Common myeloid progenitor, CD34-positive (primary cell): ENCODE data around the gene PCSK9.

ENCODE experiments used
- CTCF ChIA-PET: fragments of 350-600 bp; sonication (Branson Sonifier 250); formaldehyde crosslinking; loops from one replicate; lab custom pipeline; 2021; ENCODE audit warnings: antibody characterized with exemption; lab: Charles Lee
- POLR2A ChIA-PET: fragments of 350-600 bp; sonication (Branson Sonifier 250); formaldehyde crosslinking; loops from one replicate; lab custom pipeline; 2021; ENCODE audit warnings: antibody characterized with exemption; lab: Charles Lee
- DNase-seq, 3 donors: peaks; one replicate each; pipeline versions ENCODE4 v3.0.0 to v3.0.0-alpha.2; 2013
- H3K27ac ChIP-seq, 2 experiments: 1 replicate in 1 of 2; 2 replicates in 1 of 2; pipeline ENCODE4 v1.7.0; 2013; ENCODE audit warnings: inconsistent platforms in 2 of 2, low read length in 2 of 2, mild to moderate bottlenecking in 2 of 2, low read depth in 1 of 2, moderate library complexity in 1 of 2; ENCODE audit not compliant: severe bottlenecking in 2 of 2, insufficient read depth in 1 of 2, poor library complexity in 1 of 2
- H3K27me3 ChIP-seq, 5 experiments: replicated peaks in 2 of 5; 1 replicate in 3 of 5; 2 replicates in 2 of 5; pipeline versions ENCODE4 v1.6.1 to v1.7.0; 2013; ENCODE audit warnings: low read length in 4 of 5, mild to moderate bottlenecking in 2 of 5, moderate library complexity in 2 of 5, inconsistent platforms in 1 of 5; ENCODE audit not compliant: insufficient read depth in 5 of 5, control insufficient read depth in 4 of 5
- H3K36me3 ChIP-seq, 4 experiments: 1 replicate in 2 of 4; 2 replicates in 2 of 4; pipeline versions ENCODE4 v1.6.1 to v1.7.0; 2013; ENCODE audit warnings: low read length in 3 of 4, control low read depth in 1 of 4, mild to moderate bottlenecking in 1 of 4; ENCODE audit not compliant: control insufficient read depth in 4 of 4, insufficient read depth in 4 of 4
- H3K4me1 ChIP-seq, 4 experiments: 1 replicate in 3 of 4; 2 replicates in 1 of 4; pipeline versions ENCODE4 v1.6.1 to v1.7.1; 2013; ENCODE audit warnings: low read length in 3 of 4, mild to moderate bottlenecking in 3 of 4, control low read depth in 1 of 4, inconsistent platforms in 1 of 4, moderate library complexity in 1 of 4; ENCODE audit not compliant: control insufficient read depth in 4 of 4, insufficient read depth in 4 of 4; ENCODE audit errors: control extremely low read depth in 1 of 4
- H3K4me3 ChIP-seq, 7 experiments: 1 replicate in 4 of 7; 2 replicates in 3 of 7; pipeline versions ENCODE4 v1.5.1 to v1.7.0; 2013; ENCODE audit warnings: mild to moderate bottlenecking in 7 of 7, low read length in 6 of 7, moderate library complexity in 6 of 7, inconsistent platforms in 2 of 7, low read depth in 2 of 7, control low read depth in 1 of 7; ENCODE audit not compliant: insufficient read depth in 4 of 7, control insufficient read depth in 1 of 7; ENCODE audit errors: extremely low read depth in 1 of 7
- H3K9me3 ChIP-seq, 5 experiments: 1 replicate in 4 of 5; 2 replicates in 1 of 5; pipeline versions ENCODE4 v1.6.1 to v1.7.1; 2013; ENCODE audit warnings: low read length in 4 of 5, mild to moderate bottlenecking in 2 of 5, inconsistent platforms in 1 of 5, low read depth in 1 of 5, moderate library complexity in 1 of 5; ENCODE audit not compliant: control insufficient read depth in 4 of 5, insufficient read depth in 2 of 5; ENCODE audit errors: control extremely low read depth in 1 of 5
- WGBS: methylation state at CpG from one replicate; pipeline ENCODE4 v1.1.5; 2013; ENCODE audit not compliant: insufficient coverage; 5-methylcytosine and 5-hydroxymethylcytosine counted together

The PCSK9 gene

GRCh38 chr1:55041613-55042012, 2.3 kb downstream of the PCSK9 start:
- Histone ChIP-seq H3K4me3 (no peak overlapping the region), H3K27ac (no peak overlapping the region), H3K4me1 (peaks cover 0 to 16% (median 10%) of the 10 kb centered on the region in 4 experiments), H3K27me3 (peaks cover 5 to 62% (median 41%) of the 10 kb centered on the region in 5 experiments), H3K9me3 (no peaks in the 10 kb centered on the region), H3K36me3 (no peaks in the 10 kb centered on the region)
- DNase-seq = no peak
- POLR2A ChIA-PET = no interaction called here
- 80% methylated on average over 1 of the region's 3 CpGs for WGBS
- CTCF ChIA-PET = no interaction called here

GRCh38 chr1:55043011-55043410, 3.7 kb downstream of the PCSK9 start:
- CTCF ChIA-PET = no interaction called here
- POLR2A ChIA-PET = no interaction called here
- Histone ChIP-seq H3K4me1 (peaks cover 0 to 16% (median 10%) of the 10 kb centered on the region in 4 experiments), H3K4me3 (no peak overlapping the region), H3K27me3 (peaks cover 5 to 48% (median 31%) of the 10 kb centered on the region in 5 experiments), H3K36me3 (no peaks in the 10 kb centered on the region), H3K27ac (no peak overlapping the region), H3K9me3 (no peaks in the 10 kb centered on the region)
- 100% methylated on average over 2 of the region's 2 CpGs for WGBS
- DNase-seq = no peak

GRCh38 chr1:55043726-55044125, 4.4 kb downstream of the PCSK9 start:
- Histone ChIP-seq H3K27me3 (peaks cover 2 to 41% (median 26%) of the 10 kb centered on the region in 5 experiments), H3K4me3 (no peak overlapping the region), H3K9me3 (no peaks in the 10 kb centered on the region), H3K4me1 (peaks cover 0 to 16% (median 10%) of the 10 kb centered on the region in 4 experiments), H3K36me3 (no peaks in the 10 kb centered on the region), H3K27ac (no peak overlapping the region)
- DNase-seq = no peak
- POLR2A ChIA-PET = no interaction called here
- CTCF ChIA-PET = no interaction called here
- WGBS = 98% methylated on average over 8 of the region's 9 CpGs

GRCh38 chr1:55044617-55045397, 5.5 kb downstream of the PCSK9 start:
- H3K27ac ChIP-seq = no peak overlapping the region
- POLR2A ChIA-PET = no interaction called here
- H3K36me3 ChIP-seq = no peaks in the 10 kb centered on the region
- WGBS = 97% methylated on average over 13 of the region's 15 CpGs
- CTCF ChIA-PET = no interaction called here
- H3K4me1 ChIP-seq = peaks cover 0 to 9% (median 3%) of the 10 kb centered on the region in 4 experiments
- no peaks in the 10 kb centered on the region for H3K9me3 ChIP-seq
- peaks cover 0 to 30% (median 21%) of the 10 kb centered on the region in 5 experiments for H3K27me3 ChIP-seq
- no peak for DNase-seq
- H3K4me3 ChIP-seq = no peak overlapping the region

GRCh38 chr1:55045430-55045829, 6.1 kb downstream of the PCSK9 start:
- POLR2A ChIA-PET = no interaction called here
- H3K36me3 ChIP-seq = no peaks in the 10 kb centered on the region
- 99% methylated on average over 7 of the region's 10 CpGs for WGBS

GRCh38 chr1:55046871-55047270, 7.5 kb downstream of the PCSK9 start:
- Histone ChIP-seq H3K27me3 (peaks cover 0 to 10% (median 8%) of the 10 kb centered on the region in 5 experiments), H3K9me3 (no peaks in the 10 kb centered on the region), H3K27ac (no peak overlapping the region), H3K4me1 (no peaks in the 10 kb centered on the region), H3K36me3 (no peaks in the 10 kb centered on the region), H3K4me3 (no peak overlapping the region)
- 100% methylated on average over 1 of the region's 4 CpGs for WGBS
- ChIA-PET POLR2A (no interaction called here), CTCF (interaction anchor here (0.9 kb wide), 1 partner anchor 94 kb away, joined by 3 read pairs; no protein-coding TSS in a partner anchor)
- DNase-seq = no peak

More at GRCh38 chr1:55045430-55045829, 6.1 kb downstream of the PCSK9 start:
- Histone ChIP-seq H3K27me3 (peaks cover 0 to 24% (median 17%) of the 10 kb centered on the region in 5 experiments), H3K4me3 (no peak overlapping the region), H3K27ac (no peak overlapping the region), H3K9me3 (no peaks in the 10 kb centered on the region), H3K4me1 (peaks cover 0 to 3% (median under 1%) of the 10 kb centered on the region in 4 experiments)
- no peak for DNase-seq
- CTCF ChIA-PET = no interaction called here

- Histone ChIP-seq H3K36me3 (no peaks in the 10 kb centered on the region), H3K27ac (no peak overlapping the region), H3K4me3 (no peak overlapping the region), H3K9me3 (no peaks in the 10 kb centered on the region), H3K4me1 (no peaks in the 10 kb centered on the region), H3K27me3 (peaks cover 0 to 3% (median 2%) of the 10 kb centered on the region in 5 experiments)
- 100% methylated on average over 3 of the region's 3 CpGs for WGBS
- DNase-seq = no peak
- ChIA-PET POLR2A (interaction anchor here (0.6 kb wide), 1 partner anchor 1073 kb away, joined by 3 read pairs; no protein-coding TSS in a partner anchor), CTCF (interaction anchor here (0.9 kb wide), 1 partner anchor 95 kb away, joined by 3 read pairs; no protein-coding TSS in a partner anchor)
Measured at GRCh38 chr1:55047611-55048010, 8.3 kb downstream of the PCSK9 start.
